Measurements from ENCODE around the gene CALU.

CALU gene

DNA sequence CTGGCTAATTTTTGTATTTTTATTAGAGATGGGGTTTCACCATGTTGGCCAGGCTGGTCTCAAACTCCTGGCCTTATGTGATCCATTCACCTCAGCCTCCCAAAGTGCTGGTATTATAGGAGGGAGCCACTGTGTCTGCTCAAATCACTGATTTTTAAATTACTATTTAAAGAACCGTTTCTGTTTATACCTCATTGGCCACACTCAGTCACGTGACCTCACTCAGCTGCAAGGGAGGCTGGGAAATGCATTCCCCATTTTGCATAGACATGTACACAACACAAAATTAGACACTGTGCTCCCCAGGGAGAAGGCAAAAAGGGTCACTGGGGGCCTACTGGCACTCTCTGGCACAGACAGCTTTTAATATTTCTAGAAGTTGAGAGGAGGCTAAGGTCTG is 13.6 kb upstream of the CALU start:
- DNase-seq, result no peak

DNA sequence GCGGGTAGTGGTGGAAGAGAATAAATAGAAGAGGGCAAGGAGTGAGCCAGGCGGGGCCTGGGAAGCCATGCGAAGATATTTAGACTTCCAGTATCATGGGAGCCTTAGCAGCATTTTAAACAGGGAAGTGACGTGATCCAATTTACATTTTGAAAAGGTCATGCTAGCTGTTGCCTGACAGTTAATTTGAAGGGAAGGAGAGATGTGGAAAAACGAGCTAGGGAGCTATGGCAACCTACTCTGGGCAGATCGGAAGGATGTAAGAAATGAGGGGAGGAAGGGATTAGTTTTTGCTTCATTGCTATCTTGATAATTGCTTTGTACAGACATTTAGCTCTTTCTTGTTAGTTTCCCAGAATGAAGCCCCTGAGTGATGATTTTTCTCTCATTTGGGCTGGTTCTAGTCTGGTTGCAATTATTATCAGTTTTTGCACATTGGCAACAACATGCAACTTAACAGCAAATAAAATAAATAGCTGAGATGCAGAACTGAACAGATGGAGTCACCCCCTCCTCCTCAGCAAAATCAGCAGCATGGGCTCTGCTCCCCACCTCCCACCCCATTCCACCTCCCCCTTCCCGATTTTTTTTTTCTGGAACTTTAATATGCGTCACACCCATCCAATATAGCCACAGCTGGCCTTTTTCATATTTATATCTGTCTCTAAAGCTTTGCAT is 13.0 kb upstream of the CALU start:
- DNase-seq, result no peak

DNA sequence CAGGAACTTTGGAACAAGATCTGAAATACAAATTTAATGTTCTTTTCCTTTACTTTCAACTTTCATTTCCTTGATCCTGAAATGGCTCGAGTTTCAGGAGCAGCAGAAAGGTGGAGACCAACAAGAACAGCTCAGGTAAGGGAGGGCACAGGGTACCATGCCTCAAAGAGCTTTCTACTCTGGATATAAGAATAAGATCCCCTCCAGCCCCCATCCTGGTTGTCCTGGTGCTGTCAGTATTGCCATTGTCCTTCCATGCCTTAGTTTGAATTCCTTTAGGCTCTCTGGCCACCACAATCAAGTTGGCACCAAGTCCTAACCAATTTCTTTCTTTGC is 12.5 kb upstream of the CALU start:
- DNase-seq, result no peak

DNA sequence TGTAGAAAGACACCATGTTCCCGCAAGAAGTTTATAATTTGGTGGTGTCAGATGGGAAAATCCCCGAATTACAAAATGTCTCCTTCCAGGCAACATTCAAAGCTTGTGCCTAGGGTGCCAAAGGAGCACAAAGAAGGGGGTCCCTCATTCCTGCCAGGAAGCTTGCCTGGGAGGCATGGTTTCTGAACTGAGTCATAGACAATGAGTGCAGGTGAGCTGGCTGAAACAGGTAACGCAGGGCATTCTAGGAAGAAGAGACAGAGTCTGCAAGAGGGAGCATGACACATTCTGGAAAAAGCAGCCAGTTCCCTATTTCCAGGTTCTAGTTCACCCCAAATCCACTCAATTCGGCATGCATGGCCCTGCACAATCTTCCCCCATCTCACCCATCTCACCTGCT is 11.9 kb upstream of the CALU start:
- DNase-seq, result no peak

DNA sequence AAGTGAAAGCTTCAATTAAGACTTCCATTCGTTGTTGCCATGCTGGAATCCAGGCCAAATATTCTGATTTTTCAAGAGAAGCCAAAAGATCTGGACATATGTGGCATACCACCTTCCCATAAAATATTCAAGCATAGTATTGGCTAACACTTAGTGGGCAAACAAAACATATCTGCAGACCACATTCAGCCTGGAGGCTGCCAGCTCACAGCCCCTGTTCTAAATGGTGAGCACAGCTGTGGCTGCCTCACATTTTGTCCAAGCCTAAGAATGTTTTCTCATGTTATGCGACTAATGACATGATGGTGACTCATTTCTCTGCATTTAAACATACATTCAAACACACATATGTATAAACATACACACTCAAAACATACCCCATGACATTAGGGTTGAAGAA is 10.6 kb upstream of the CALU start:
- no peak for DNase-seq

DNA sequence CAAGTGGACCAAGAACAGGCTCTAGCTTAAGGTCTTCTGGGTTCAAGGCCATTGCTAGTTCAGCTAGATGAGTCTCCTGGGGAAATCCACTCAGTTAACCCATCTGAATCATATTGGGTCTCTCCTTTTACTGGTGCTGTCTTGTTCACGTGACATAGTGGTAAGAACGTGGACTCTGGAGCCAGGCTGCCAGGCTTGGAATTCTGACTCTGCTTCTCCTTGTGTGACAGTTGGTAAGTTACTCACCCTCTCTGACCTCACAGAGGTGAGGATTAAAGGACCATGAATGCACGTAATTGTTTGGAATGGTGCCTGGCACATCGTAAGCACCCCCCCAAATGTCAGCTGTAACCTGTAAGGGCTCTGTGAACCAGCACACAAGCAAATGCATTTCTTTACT is 9.7 kb upstream of the CALU start:
- DNase-seq, result no peak

DNA sequence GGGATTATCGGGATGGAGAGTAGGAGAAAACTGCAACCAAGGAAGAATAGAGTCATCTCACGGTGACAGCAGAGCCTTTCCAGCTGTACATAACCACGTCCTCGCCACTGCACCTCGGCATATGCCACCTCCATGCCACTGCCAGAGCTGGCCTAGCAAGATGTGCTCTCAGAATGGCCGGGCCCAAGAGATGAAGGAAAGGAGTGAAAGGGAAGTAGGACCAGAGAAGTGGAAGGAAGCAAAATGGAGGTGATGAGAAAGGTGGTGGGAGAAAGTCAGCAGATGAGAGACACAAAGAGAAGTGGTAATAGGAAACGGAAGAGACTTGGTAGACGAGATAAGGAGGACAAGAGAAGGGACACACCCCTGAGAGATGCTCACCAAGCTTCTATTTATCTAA is 8.0 kb upstream of the CALU start:
- DNase-seq, result no peak

DNA sequence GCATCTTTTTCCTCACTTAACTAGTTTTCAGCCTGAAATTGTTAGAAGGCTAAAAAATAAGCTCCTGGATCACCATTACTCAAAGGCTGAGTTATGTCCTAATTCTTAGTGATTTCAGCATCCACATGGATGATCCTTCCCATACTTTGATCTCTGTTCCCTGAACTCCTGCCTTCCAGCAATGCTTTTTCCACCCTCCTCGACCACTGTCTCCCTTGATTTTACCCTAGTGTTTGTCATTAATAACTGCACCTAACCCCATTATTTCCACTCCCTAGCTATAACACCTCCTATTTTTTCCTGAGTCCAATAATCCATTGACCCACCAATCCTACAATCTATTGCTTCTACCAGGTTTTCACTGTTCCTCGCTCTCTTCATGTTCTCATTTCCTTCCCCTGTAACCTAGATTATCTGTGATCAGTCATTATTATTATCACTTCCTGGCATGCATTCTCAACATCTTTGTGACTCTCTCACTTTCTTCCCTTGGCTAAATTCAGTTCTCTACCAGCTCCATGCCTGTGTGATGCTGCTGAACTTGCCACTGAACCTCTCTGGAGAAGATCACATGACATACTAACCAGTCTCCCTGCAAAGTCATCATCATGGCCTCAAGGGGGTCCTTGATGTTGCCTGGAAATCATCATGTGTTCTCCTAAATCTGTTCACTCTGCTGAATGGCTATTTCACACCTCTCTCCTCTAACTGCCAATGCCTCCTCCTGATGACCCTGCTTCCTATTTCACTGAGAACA is 6.5 kb upstream of the CALU start:
- no peak for DNase-seq

DNA sequence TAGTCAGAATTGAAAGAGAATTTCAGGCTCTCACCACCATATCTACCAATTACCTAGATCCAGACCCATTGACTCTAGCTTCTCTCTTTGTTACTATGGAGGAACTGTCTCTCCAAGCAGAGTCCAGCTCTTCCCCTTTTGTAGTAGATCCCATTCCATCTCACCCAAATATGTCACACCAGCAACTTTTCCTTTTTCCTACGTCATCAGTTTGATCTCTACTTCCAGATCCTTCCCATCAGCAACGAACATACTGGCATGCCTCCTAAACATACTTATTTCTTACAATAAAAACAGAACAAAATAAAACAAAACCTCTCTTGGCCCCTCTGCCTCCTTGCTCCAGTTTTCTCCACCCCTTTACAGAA is 5.9 kb upstream of the CALU start:
- DNase-seq, result no peak

DNA sequence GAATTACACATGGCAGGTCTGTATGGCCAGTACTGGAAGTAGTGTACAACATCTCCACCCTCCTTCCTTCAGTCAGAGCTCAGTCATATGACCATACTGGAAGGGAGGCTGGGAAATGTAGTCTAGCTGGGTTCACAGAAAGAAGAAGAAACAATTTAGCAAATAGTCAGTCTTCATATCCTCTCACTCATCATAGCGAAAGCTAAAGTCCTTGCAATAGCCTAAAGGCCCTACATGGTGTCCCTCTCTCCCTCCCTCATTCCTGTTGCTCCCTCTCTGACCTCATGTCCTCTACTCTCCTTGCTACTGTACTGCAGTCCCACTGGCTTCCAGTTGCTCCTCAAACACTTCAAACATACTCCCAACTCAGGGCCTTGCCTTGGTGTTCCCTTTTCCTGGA is 4.3 kb upstream of the CALU start:
- DNase-seq, result no peak

DNA sequence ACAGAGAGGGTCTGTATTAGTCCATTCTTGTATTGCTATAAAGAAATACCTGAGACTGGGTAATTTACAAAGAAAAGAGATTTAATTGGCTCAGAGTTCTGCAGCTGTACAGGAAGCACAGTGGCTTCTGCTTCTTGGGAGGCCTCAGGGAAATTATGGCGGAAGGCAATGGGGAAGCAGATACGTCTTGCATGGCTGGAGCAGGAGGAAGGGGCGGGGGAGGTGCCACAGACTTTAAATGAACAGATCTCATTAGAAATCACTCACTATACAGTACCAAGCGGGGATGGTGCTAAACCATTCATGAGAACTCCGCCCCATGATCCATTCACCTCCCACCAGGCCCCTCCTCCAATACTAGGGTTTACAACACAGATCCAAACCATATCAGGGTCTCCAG is 3.7 kb upstream of the CALU start:
- DNase-seq, result no peak

DNA sequence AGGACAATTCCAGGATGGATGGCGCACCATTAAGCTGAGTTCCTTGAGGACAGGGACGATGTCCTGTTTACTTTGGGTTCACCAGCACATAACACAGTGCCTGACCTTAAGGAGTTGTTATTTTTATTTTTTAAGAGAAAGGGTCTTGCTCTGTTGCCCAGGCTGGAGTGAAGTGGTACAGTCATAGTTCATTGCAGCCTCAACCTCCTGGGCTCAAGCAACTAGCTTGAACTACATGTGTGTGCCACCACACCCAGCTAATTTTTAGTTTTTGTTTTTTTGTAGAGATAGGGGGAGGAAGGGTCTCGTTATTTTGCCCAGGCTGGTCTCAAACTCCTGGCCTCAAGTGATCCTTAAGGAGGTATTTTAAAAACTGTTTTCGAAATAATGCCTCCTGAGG is 1.7 kb upstream of the CALU start:
- no peak for DNase-seq

DNA sequence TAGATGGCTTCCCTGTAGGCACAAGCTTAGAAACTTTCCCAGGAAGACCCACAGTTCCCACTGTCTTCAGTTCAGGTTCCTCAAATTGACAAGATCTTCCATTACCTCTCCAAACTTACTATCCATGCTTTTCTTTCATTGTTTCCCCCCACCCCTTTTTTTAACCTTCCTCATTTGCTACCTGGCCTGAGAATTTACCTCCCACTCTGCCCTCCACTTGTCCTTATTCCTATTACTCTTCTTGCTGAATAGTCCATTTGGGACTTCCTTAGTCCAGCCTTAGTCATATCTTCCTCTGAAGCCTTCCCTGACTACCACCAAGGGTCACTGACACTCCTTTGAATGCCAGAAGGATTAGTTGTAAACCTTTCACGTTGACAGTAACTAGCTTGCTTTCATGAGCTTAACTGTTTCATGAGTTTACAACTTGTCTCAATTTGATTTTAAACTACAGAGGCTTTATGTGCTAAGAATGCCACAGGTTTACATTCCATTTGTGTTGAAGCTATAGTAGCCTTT is 1.2 kb upstream of the CALU start:
- DNase-seq, result no peak

DNA sequence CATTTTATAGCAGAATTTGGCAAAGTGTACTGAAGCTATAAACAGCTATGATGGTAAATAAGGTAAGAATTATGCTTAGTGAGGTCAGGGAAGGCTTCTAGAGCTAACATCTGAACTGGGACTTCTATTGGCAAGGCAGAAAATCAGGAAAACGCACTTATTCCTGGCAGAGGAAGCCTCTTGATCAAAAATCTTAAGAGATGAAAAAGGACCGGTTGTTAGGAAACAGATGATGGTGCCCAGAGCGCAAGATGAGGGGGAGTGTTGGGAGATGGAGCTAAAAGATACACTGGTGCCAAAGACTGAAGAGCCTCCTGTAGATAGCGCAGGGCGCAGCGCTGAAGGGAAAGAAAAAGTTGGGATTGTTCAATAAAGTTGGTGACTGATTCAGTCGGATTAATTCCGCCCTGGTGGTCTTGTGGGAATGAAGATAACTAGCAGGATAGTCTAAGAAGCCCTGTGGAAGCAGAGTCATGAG is 550 bp upstream of the CALU start:
- no peak for DNase-seq

DNA sequence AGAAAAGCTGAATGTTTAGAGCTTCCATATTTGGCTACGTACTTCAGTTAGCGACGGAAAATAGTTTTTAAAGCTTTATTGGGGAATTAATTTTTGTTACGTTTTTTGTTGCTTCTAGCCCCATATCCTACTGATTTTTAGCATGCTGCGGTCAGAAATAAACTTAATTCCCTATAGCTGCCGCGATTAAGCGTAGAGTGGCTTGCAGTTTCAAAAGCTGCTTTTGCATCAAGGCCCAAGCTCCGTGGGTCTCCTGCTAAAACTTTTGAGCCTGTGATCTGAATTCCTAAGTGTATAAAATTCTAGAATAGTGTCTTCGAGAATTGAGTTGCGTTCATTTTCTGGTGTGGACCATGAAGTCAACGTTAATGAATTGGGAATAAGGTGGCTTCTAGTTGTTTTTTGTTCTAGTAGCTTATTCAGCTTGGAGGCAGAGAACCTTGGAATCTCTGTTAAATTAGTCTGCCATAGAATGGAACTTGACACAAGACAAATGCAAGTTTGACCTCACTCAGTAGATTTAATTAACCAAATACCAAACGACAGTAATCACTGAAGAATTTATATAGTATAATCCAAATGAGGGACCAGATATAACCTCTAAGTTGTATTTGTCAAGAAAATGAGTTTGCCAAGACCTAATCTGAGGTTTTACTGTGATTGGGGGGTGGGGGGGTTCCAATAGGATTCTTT is 977 bp downstream of the CALU start:
- peak; percentile 3 for DNase-seq

DNA sequence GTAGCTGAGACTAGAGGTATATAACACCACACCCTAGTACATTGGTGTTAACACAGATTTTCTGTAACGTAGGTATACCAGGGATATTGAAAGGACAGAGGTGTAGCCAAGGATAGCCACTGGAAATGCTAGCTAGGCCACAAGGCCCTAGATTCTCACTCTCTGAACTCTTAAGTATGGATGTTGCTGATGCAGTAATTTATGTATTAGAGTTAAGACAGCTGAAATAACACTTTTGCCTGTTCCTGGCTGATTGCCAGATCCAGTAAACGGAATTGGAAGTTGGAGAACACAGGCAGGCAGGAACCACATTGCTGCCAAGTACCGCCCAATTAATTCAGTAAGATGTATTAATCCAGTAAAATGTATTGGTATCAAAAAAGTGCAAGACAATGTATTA is 1.8 kb downstream of the CALU start:
- DNase-seq, result no peak

DNA sequence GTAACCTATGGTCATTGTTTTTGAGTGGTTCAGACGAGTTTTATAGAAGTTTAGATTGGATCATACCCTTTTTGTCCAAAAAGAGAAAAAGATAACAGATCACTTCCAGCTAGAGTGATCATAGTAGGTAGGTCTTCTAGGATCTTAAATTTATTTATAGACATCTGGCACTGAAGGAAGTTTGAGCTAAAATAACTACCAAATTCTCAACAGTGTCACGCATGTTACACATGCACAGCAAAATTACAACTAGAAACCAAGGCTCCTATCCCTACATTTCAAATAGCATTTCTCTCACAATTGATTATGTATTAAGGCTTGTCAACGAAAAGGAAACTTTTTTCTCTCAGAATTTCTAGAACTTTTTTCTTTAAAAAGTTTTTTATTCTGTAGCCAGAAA is 2.3 kb downstream of the CALU start:
- no peak for DNase-seq

DNA sequence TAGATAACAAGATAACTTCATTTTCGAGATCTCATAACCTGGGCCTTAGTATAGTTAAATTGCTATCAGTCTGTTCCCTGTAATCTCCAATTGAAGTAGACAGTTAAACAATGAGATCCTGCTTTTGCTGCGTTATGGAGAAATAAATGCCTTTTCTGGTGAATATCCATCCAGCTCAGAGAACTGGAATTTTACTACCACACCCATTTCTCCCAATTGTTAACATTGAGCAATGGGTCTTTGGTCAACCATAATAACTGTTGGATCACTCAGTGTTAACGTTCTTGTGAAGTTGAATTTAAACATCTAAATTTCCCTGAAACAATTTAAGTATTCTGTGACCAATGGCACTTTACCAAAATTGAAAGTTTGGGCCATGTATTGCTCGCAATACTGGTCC is 3.0 kb downstream of the CALU start:
- no peak for DNase-seq

DNA sequence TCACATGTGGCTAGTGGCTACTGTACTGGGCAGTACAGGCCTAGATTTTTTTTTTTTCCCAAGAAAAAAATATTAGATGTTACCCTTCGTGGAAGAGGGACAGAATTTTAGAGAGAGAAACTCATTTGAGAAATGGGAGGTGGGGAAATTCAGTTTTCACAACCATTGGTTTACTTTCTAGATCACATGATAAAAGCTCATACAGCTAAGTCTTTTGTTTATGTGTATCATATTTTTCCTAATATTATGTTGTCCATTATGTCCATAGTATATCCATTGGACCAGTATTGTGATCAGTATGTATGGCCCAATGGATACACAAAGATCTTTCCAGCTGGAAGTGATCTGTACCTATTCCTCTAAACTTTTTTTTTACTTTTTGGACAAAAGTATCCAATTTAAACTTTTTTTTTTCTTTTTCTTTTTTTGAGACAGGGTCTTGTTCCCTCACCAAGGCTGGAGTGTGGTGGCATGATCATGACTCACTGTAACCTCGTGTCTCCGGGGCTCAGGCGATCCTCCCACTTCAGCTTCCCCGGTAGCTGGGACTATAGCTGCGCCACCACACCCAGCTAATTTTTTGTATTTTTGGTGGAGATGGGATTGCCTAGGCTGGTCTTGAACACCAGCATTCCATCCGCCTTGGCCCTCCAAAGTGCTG is 4.1 kb downstream of the CALU start:
- no peak for DNase-seq

DNA sequence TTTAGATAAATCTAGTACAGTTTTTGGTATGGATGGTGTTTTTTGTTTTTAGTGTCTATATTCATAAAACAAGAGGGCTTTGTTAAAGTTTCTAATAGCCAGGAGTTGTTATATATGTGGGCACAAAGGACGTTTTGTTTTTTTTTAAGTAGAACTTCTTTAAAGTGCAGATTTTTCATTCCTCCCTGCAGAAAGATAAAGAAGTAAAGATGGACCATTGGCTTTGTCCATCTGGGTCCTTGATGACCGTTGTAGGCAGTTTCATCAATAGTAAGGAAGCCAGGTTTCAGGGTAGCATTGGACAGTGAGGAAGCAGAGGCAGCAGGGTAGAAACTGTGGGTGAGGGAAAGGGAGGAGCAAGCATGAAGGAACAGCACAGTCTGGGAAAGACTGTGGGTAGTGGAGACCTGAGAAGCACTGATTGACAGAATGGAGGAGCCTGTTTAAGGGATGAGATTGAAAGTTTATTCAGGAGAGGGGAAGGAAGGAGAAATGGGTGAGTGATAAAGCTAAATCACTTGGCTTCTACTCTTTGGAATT is 5.3 kb downstream of the CALU start:
- no peak for DNase-seq

DNA sequence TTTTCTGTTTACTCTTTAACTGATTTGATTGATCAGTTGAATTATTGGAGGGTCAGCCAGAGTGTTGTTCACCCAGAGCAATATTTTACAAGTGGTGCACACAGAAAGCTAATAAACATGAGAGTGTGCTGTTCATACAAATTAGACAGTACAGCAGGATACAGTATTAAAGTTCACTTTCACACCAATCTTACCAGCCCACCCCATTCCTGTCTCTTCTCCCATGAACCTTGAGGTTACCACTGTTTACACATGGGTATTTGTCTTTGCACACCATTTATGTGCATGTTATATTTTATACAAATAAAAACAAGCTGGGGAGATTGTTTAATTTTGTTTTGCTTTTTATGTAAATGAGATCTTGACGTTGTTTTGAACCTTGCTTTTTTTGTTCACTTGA is 6.5 kb downstream of the CALU start:
- DNase-seq, result no peak

DNA sequence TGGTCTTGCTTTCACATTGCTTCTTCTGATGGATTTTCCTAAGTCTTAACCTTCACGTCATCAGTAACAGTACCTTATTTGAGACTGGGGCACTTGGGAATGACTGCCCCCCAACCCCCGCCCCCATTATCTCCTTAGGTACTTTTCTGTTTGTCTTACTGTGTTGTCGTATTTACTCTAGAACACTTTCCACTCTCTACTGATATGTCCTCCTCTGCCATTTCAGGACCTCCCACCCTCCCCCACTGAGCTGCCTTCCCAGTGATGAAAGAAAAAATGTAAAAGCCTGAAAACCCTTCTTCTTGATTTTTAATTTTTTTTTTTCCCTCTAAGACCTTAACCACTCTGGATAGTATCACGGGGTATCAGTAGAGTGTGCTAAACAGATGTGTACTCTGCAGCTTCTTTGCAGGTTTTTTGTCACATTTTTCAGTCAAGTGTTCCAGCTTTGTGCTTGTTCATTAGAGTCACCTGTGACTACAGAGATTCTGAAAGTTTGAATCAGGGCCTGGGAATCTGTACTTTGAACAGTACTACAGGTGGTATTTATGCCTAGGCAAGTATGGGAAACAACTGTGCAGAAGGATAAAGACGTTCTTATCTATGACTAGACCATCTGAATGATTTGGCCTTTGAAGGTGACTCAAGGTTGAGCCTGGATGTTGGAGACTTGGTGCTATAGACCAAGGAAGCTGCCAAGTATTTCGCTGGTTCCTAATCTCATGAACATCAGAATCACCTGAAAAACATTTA is 8.3 kb downstream of the CALU start:
- no peak for DNase-seq

DNA sequence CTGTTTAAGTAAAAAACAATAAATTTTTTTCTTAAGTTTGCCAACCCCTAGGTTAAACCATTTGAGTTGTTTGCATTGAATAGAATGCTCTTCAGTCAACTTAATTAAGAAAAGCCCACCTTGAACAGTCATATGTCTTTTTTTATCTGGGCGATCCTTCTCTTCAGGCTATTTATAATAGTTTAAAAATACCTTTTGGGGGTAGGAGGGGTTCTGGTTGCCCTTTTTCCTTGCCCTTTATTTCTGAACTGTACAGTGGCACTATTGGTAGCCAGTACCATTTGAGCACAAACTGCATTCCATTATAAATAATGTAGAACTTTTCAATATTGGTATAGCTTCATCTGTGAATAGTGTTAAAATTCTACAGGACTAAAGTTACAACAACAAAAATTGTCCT is 13.1 kb downstream of the CALU start:
- no peak for DNase-seq

Measured in CD4-positive, alpha-beta T cell treated with Interleukin-17A for 1 hour (primary cell).